ENCODE results near the gene ZNF615. TPM values are rescaled to one million over a fixed set of nuclear protein-coding genes. Genes with fewer than 3 reads are reported as not detected.

Gene ZNF615
- total RNA-seq, 1 donor from 2014 or later = 13.5 TPM

DNA sequence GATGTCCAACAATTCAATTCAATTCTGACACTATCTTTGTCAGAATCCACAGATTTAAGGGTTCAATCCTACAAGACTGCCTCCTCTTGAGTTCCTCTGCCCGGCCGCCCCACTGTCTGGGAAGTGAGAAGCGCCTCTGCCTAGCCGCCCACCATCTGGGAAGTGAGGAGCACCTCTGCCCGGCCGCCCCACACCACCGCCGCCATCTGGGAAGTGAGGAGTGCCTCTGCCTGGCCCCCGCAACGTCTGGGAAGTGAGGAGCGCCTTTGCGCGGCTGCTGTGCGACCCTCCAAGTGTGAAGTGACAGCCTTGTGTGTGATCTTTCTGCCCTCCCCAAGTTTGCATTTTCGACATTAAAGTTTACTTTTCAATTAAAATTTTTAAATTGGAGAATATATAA, 14.2 kb upstream of the ZNF615 start:
- no peak for TF ChIP-seq CTCF (IDR thresholded peaks at IDR 0.05)
- H3K36me3 Mint-ChIP-seq (ENCODE audit: low read depth) = peaks cover 93% of the 10 kb centered on the region
- peaks cover 13% of the 10 kb centered on the region for H3K4me1 Mint-ChIP-seq
- intact Hi-C loops (cut with micrococcal nuclease) = no loop called here
- H3K27ac Mint-ChIP-seq = no peak overlapping the region
- H3K4me3 Mint-ChIP-seq = no peak overlapping the region
- H3K9me3 Mint-ChIP-seq = peaks cover 45% of the 10 kb centered on the region
- no peak for ATAC-seq (ENCODE audit: low read depth)
- CTCF ChIA-PET = interaction anchor here (0.7 kb wide), 1 partner anchor 27 kb away, joined by 3 read pairs; no protein-coding TSS in a partner anchor
- DNase-seq = no peak
- POLR2A ChIA-PET = interaction anchor here (1.0 kb wide), 1 partner anchor 10 kb away, joined by 4 read pairs; no protein-coding TSS in a partner anchor
- no peaks in the 10 kb centered on the region for H3K27me3 Mint-ChIP-seq

DNA sequence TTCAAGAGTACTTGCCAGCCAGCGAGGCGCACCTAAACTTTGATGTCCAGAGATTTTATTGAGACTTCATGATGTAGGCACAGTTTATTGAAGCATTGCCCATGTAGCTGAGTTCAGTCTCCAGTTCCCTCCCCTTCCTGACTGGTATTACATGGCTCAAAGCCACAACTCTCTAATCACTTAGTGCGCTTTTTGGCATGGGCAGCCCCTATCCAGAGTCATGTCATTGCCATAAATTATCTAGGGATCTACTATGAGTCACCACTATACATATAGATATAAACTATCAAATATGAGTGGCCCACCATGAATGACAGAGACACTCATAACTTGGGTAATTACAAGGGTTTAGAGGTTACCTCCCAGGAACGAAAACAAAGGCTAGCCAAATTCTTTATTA, 12.5 kb upstream of the ZNF615 start:
- H3K4me3 Mint-ChIP-seq = no peak overlapping the region
- intact Hi-C loops (cut with micrococcal nuclease) = no loop called here
- no peaks in the 10 kb centered on the region for H3K4me1 Mint-ChIP-seq
- H3K27me3 Mint-ChIP-seq = no peaks in the 10 kb centered on the region
- no peak overlapping the region for H3K27ac Mint-ChIP-seq
- H3K36me3 Mint-ChIP-seq (ENCODE audit: low read depth) = peaks cover 94% of the 10 kb centered on the region
- no peak for DNase-seq
- no peak for ATAC-seq (ENCODE audit: low read depth)
- POLR2A ChIA-PET = interaction anchor here (0.6 to 0.8 kb wide), 2 partner anchors 10 to 13 kb away, joined by 3 read pairs; no protein-coding TSS in a partner anchor
- H3K9me3 Mint-ChIP-seq = peaks cover 49% of the 10 kb centered on the region
- CTCF ChIA-PET = interaction anchor here (0.7 to 1.0 kb wide), 2 partner anchors 13 to 17 kb away, joined by 3 read pairs; partner anchors contain the start of gene ZNF615
- TF ChIP-seq CTCF (IDR thresholded peaks at IDR 0.05) = no peak

DNA sequence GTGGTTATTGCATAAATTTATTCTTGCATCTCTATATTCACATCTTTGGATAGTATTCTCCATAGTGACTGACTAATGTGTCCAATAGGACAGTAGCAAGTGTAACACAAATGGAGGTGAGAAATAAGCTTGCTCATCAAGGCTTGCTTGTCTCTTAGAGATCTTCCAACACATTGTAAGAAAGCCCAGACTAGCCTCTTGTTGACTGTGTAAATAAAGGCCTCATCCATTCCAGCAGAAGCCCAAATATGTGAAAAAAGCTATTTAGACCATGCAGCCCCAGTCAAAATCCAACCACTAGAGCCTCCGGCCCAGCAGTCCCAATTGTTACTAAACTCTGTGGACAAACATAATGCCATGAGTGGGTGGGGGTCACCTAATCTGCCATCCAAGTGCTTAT, 2.7 kb upstream of the ZNF615 start:
- no peak overlapping the region for H3K27ac Mint-ChIP-seq
- H3K27me3 Mint-ChIP-seq = no peaks in the 10 kb centered on the region
- CTCF ChIA-PET = no interaction called here
- ATAC-seq (ENCODE audit: low read depth) = no peak
- TF ChIP-seq CTCF (IDR thresholded peaks at IDR 0.05) = no peak
- DNase-seq = no peak
- peaks cover 18% of the 10 kb centered on the region for H3K4me1 Mint-ChIP-seq
- H3K9me3 Mint-ChIP-seq = peaks cover 15% of the 10 kb centered on the region
- H3K4me3 Mint-ChIP-seq = no peak overlapping the region
- H3K36me3 Mint-ChIP-seq (ENCODE audit: low read depth) = peaks cover 46% of the 10 kb centered on the region
- intact Hi-C loops (cut with micrococcal nuclease) = no loop called here
- POLR2A ChIA-PET = interaction anchor here (0.9 kb wide), 1 partner anchor 10 kb away, joined by 3 read pairs; no protein-coding TSS in a partner anchor

- Mint-ChIP-seq H3K4me1 (peaks cover 18% of the 10 kb centered on the region), H3K4me3 (peak overlapping the region; percentile 93), H3K27me3 (no peaks in the 10 kb centered on the region), H3K27ac (peak overlapping the region; percentile 99), H3K36me3 (ENCODE audit: low read depth) (peaks cover 37% of the 10 kb centered on the region), H3K9me3 (peaks cover 13% of the 10 kb centered on the region)
- CTCF ChIA-PET = interaction anchor here (1.2 kb wide), 1 partner anchor 13 kb away, joined by 3 read pairs; no protein-coding TSS in a partner anchor
- ATAC-seq (ENCODE audit: low read depth) (no peak), DNase-seq (no peak)
- intact Hi-C loops (cut with micrococcal nuclease) = loop anchor here (5.0 kb wide), 1 partner anchor 105 kb away; no protein-coding TSS in a partner anchor
- POLR2A ChIA-PET = interaction anchor here (0.7 to 1.8 kb wide), 5 partner anchors 9 to 182 kb away, joined by 3 to 15 read pairs (median 6); partner anchors contain the start of genes ZNF432 and ZNF614
- no peak for TF ChIP-seq CTCF (IDR thresholded peaks at IDR 0.05)
Measured at GRCh38 chr19:52007451-52007805, 583 bp downstream of the ZNF615 start.

DNA sequence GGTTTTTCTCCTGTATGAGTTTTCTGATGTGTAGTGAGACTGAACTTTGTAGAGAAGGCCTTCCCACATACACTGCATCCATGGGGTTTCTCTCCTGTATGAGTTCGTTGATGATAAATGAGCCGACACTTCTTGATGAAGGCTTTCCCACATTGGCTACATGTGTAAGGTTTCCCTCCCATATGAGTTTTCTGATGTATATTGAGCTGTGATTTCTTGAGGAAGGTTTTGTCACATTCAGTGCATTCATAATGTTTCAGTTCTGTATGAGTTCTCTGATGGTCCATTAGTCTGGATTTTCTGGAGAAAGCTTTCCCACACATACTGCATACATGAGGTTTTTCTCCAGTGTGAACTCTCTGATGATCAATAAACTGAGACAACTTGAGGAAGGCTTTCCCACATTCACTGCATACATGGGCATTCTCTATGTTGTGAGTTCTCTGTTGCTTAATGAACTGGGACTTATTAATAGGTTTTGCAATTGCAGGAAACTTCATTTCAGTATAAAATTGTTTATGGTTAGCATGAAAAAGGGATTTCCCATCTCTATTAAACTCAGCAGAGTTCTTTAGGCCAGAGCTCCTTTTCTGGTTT, 13.9 kb downstream of the ZNF615 start:
- ATAC-seq (ENCODE audit: low read depth) (no peak), DNase-seq (no peak)
- intact Hi-C loops (cut with micrococcal nuclease) = no loop called here
- no peaks in the 10 kb centered on the region for H3K27me3 Mint-ChIP-seq
- no peaks in the 10 kb centered on the region for H3K4me1 Mint-ChIP-seq
- no peak overlapping the region for H3K27ac Mint-ChIP-seq
- peaks cover 76% of the 10 kb centered on the region for H3K36me3 Mint-ChIP-seq (ENCODE audit: low read depth)
- peaks cover 48% of the 10 kb centered on the region for H3K9me3 Mint-ChIP-seq
- no peak for TF ChIP-seq CTCF (IDR thresholded peaks at IDR 0.05)
- POLR2A ChIA-PET = no interaction called here
- no peak overlapping the region for H3K4me3 Mint-ChIP-seq
- CTCF ChIA-PET = no interaction called here

Measured in activated B cell treated with CpG ODN at 0.5 μM for 24 hours (primary cell).